Panc1 (cell line): ENCODE measurements around the gene SMG1. TPM values are rescaled to one million over a fixed set of nuclear protein-coding genes. Genes with fewer than 3 reads are reported as not detected.
A peak's percentile ranks its signal among the peaks of the same experiment; 100 is the strongest.

Experiments used
- ATAC-seq: fragments of 200-7000 bp; cut with Tn5 transposase; 2 replicates; pipeline ENCODE4 v1.9.1; 2020; ENCODE audit warnings: mild to moderate bottlenecking, moderate library complexity
- BruUV-seq: library from RNA; stranded (reverse); fragments of 400-500 nt; replicated peaks from 2 replicates; lab custom pipeline; 2021; lab: Mats Ljungman, UMichigan
- CTCF ChIA-PET: fragments of 300-600 bp; sonication (Branson Sonifier 250); formaldehyde crosslinking; loops from one replicate; lab custom pipeline; 2022; ENCODE audit warnings: antibody characterized with exemption; lab: Charles Lee
- POLR2A ChIA-PET: fragments of 300-600 bp; sonication (Branson Sonifier 250); formaldehyde crosslinking; loops from one replicate; lab custom pipeline; 2022; ENCODE audit warnings: antibody characterized with exemption; lab: Charles Lee
- DNase-seq: peaks from one replicate; pipeline ENCODE4 v3.0.0-alpha.2; 2010; ENCODE audit warnings: low read depth, low spot score
- H3K27ac ChIP-seq: 2 replicates; pipeline ENCODE4 v1.5.1; 2011; ENCODE audit warnings: mild to moderate bottlenecking, low read length, inconsistent platforms
- H3K27me3 ChIP-seq: fragments of 200-500 bp; sonication (Bioruptor generic); 2 replicates; pipeline ENCODE4 v1.6.0; 2014; ENCODE audit warnings: low read length, inconsistent platforms; ENCODE audit not compliant: control insufficient read depth, insufficient read depth
- H3K36me3 ChIP-seq: fragments of 200-500 bp; sonication (Bioruptor generic); 2 replicates; pipeline ENCODE4 v1.5.1; 2014; ENCODE audit warnings: inconsistent platforms, mild to moderate bottlenecking, low read length, moderate library complexity; ENCODE audit not compliant: control insufficient read depth, insufficient read depth
- H3K4me1 ChIP-seq: 2 replicates; pipeline ENCODE4 v1.5.1; 2011; ENCODE audit warnings: inconsistent platforms, mild to moderate bottlenecking, low read length, moderate library complexity; ENCODE audit not compliant: control insufficient read depth, insufficient read depth
- H3K4me3 ChIP-seq, 2 experiments: 2 replicates each; pipeline ENCODE4 v1.5.1; 2011 to 2012; ENCODE audit warnings: low read depth in 2 of 2, low read length in 2 of 2, mild to moderate bottlenecking in 2 of 2, inconsistent platforms in 1 of 2, moderate library complexity in 1 of 2
- H3K9me3 ChIP-seq: fragments of 200-500 bp; sonication (Bioruptor generic); 2 replicates; pipeline ENCODE4 v1.5.1; 2014; ENCODE audit warnings: low read depth, mild to moderate bottlenecking, inconsistent platforms, low read length, moderate library complexity; ENCODE audit not compliant: control insufficient read depth, insufficient read depth
- POLR2AphosphoS5 ChIP-seq: IDR thresholded peaks from 2 replicates; pipeline ENCODE4 v1.6.1; 2012; ENCODE audit warnings: mild to moderate bottlenecking, low read depth, low read length, moderate library complexity
- TCF7L2 ChIP-seq: IDR thresholded peaks from 2 replicates; pipeline ENCODE4 v1.6.1; 2011; ENCODE audit warnings: mild to moderate bottlenecking, low read depth, low read length, inconsistent platforms
- in situ Hi-C: cut with HindIII; loops from 2 replicates; pipeline ENCODE4 v1.10.0; 2016; ENCODE audit warnings: low sequenced_read_pairs, low pct_unique_long_range_greater_than_20kb
- intact Hi-C: fragments of 100-400 bp; cut with micrococcal nuclease; formaldehyde crosslinking; loops from one replicate; pipeline ENCODE4 v1.10.0; 2022; ENCODE audit not compliant: unreplicated experiment
- total RNA-seq: library from RNA; stranded (reverse); gene quantifications from one replicate; pipeline ENCODE4 v1.2.1, GENCODE V29; 2021; ENCODE audit not compliant: unreplicated experiment
- TF ChIP-seq, protein P1 (sequence below), 2 experiments: IDR thresholded peaks; 2 replicates each; pipeline ENCODE4 v1.6.1; 2011 to 2012; ENCODE audit warnings: low read depth in 2 of 2, control low read depth in 1 of 2, low read length in 1 of 2, mild to moderate bottlenecking in 1 of 2, moderate library complexity in 1 of 2; ENCODE audit not compliant: insufficient read depth in 1 of 2
- TF ChIP-seq, protein P2 (sequence below): fragments of 450-650 bp; IDR thresholded peaks from 2 replicates; pipeline ENCODE4 v1.5.1; 2017; ENCODE audit warnings: mild to moderate bottlenecking

Gene SMG1
- total RNA-seq, 1 experiment from 2014 or later = 113 TPM

DNA sequence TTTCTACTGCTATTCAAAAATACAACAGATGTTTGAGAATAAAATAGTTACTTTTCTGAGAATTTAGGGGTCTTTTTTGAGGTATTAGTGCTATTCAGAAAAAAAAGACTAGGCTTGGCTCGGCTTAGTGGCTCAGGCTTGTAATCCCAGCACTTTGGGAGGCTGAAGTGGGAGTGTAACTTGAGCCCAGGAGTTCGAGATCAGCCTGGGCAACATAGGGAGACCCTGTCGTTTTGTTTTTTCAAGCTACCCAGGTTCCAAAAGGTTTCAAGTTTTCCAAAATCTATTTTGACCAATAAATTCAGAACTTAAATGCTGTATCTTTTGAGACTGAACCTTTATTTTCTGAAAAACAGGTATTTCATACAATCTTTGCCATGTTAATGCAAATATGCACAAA, 121.7 kb downstream of the SMG1 start:
- Histone ChIP-seq H3K27me3 (no peaks in the 10 kb centered on the region), H3K9me3 (no peaks in the 10 kb centered on the region), H3K4me3 (peak overlapping the region in 1 of 2 experiments; percentile 1; a peak in 1 of 4 replicates), H3K27ac (peak overlapping the region; percentile 93), H3K4me1 (peaks cover 39% of the 10 kb centered on the region), H3K36me3 (peaks cover 27% of the 10 kb centered on the region)
- ATAC-seq (no peak), DNase-seq (no peak)
- no TSS peak for BruUV-seq
- in situ Hi-C loops = no loop called here
- intact Hi-C loops = no loop called here
- TF ChIP-seq, protein P1, sequence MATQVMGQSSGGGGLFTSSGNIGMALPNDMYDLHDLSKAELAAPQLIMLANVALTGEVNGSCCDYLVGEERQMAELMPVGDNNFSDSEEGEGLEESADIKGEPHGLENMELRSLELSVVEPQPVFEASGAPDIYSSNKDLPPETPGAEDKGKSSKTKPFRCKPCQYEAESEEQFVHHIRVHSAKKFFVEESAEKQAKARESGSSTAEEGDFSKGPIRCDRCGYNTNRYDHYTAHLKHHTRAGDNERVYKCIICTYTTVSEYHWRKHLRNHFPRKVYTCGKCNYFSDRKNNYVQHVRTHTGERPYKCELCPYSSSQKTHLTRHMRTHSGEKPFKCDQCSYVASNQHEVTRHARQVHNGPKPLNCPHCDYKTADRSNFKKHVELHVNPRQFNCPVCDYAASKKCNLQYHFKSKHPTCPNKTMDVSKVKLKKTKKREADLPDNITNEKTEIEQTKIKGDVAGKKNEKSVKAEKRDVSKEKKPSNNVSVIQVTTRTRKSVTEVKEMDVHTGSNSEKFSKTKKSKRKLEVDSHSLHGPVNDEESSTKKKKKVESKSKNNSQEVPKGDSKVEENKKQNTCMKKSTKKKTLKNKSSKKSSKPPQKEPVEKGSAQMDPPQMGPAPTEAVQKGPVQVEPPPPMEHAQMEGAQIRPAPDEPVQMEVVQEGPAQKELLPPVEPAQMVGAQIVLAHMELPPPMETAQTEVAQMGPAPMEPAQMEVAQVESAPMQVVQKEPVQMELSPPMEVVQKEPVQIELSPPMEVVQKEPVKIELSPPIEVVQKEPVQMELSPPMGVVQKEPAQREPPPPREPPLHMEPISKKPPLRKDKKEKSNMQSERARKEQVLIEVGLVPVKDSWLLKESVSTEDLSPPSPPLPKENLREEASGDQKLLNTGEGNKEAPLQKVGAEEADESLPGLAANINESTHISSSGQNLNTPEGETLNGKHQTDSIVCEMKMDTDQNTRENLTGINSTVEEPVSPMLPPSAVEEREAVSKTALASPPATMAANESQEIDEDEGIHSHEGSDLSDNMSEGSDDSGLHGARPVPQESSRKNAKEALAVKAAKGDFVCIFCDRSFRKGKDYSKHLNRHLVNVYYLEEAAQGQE (IDR thresholded peaks at IDR 0.05; ENCODE audit: insufficient read depth in 1 of 2, low read depth in 2 of 2, low read length in 1 of 2) = no peak
- TF ChIP-seq POLR2AphosphoS5 = no peak
- ChIA-PET POLR2A (interaction anchor here (0.7 kb wide), 1 partner anchor 15 kb away, joined by 3 read pairs; no protein-coding TSS in a partner anchor), CTCF (no interaction called here)

DNA sequence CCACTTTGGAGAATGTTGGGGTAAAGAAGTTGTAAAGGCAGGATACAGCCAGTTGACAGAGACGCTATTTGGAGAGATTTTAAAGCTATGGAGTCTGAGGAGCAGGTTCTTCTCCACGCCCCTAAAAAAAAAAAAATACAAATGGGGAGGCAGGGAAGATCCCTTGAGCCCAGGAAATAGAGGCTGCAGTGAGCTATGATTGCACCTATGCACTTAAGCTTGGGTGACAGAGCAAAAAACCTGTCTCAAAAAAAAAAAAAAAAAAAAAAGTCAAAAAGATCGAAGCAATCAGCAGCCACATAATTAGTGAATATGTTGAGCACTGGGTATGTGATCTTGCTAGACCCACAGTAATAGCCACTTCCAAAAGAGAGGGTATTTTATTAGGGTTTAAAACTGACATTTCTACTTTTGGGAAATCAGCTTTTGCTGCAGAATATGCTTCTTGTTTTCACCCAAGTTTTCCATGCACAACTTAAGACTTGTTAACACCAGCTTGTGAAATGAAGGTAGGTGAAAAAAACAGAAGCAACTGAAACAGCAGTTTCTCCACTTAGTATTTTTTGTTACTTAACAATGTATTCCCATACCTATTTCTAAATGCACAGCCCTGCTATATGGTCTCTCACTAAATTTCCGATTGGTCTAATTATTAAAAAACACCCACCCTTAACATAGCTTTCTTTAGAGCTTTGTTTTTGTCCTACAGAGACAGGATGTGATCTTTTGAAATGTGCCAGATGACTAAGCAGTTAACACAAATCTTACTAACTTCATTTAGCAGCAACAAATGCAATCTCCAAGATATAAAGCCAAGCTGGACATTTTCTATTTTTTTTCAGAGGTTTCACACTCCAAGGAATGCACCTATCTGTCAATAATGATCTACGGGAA, 122.4 kb downstream of the SMG1 start:
- ChIA-PET POLR2A (interaction anchor here (0.6 kb wide), 1 partner anchor 453 kb away, joined by 12 read pairs; no protein-coding TSS in a partner anchor), CTCF (interaction anchor here (0.6 kb wide), 2 partner anchors 796 to 885 kb away, joined by 6 to 7 read pairs; no protein-coding TSS in a partner anchor)
- peaks cover 47% of the 10 kb centered on the region for H3K4me1 ChIP-seq
- no TSS peak for BruUV-seq
- peak overlapping the region; percentile 1 to 4; a peak in 1 of 4 replicates for H3K4me3 ChIP-seq
- TF ChIP-seq, protein P1 (IDR thresholded peaks at IDR 0.05; ENCODE audit: insufficient read depth in 1 of 2, low read depth in 2 of 2, low read length in 1 of 2) = no peak
- TF ChIP-seq TCF7L2 = no peak
- peak; percentile 36; the same call in 1 of the 2 replicates for TF ChIP-seq POLR2AphosphoS5
- TF ChIP-seq, protein P2, sequence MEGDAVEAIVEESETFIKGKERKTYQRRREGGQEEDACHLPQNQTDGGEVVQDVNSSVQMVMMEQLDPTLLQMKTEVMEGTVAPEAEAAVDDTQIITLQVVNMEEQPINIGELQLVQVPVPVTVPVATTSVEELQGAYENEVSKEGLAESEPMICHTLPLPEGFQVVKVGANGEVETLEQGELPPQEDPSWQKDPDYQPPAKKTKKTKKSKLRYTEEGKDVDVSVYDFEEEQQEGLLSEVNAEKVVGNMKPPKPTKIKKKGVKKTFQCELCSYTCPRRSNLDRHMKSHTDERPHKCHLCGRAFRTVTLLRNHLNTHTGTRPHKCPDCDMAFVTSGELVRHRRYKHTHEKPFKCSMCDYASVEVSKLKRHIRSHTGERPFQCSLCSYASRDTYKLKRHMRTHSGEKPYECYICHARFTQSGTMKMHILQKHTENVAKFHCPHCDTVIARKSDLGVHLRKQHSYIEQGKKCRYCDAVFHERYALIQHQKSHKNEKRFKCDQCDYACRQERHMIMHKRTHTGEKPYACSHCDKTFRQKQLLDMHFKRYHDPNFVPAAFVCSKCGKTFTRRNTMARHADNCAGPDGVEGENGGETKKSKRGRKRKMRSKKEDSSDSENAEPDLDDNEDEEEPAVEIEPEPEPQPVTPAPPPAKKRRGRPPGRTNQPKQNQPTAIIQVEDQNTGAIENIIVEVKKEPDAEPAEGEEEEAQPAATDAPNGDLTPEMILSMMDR = no peak
- no peaks in the 10 kb centered on the region for H3K27me3 ChIP-seq
- peak overlapping the region; percentile 93 for H3K27ac ChIP-seq
- H3K9me3 ChIP-seq = no peaks in the 10 kb centered on the region
- ATAC-seq = no peak
- intact Hi-C loops = no loop called here
- no peak for DNase-seq
- in situ Hi-C loops = no loop called here
- peaks cover 23% of the 10 kb centered on the region for H3K36me3 ChIP-seq
